SK-N-DZ (cell line): ENCODE measurements around the gene DCAF12L2. TPM values are rescaled to one million over a fixed set of nuclear protein-coding genes. Genes with fewer than 3 reads are reported as not detected.
"Not testable (repeated sequence)": the region's sequence is repeated elsewhere in the genome, so short reads cannot be mapped to it uniquely, and the experiment has no call there.

Source experiments
- DNase-seq: peaks from one replicate; pipeline ENCODE4 v3.0.0-alpha.2; 2015; ENCODE audit warnings: low spot score
- polyA plus RNA-seq, 2 experiments: library from polyadenylated mRNA; depleted of rRNA; stranded (reverse); fragments of >200 nt; gene quantifications; 2 replicates each; pipeline ENCODE4 v1.2.3, GENCODE V29; 2014

Gene DCAF12L2
- polyA plus RNA-seq (2014; cell fraction: cytosol; rRNA removed) = 0.44 TPM in 1 of 2 replicates, not detected in the other
- 0.43 TPM in 1 of 2 replicates, not detected in the other for polyA plus RNA-seq (2014; cell fraction: nucleus; rRNA removed)

- peak; percentile 7 for DNase-seq
Measured at GRCh38 chrX:126165721-126166461, at the start of gene DCAF12L2. TSS of gene DCAF12L2 (minus strand) at chrX:126166289. CDS start at chrX:126165924, 365 bp downstream.

GRCh38 chrX:126190888-126191287 lies 24.8 kb upstream of the DCAF12L2 start:
- not testable (repeated sequence) for DNase-seq

GRCh38 chrX:126177133-126177840 lies 11.2 kb upstream of the DCAF12L2 start:
- DNase-seq = no peak

GRCh38 chrX:126170720-126171119 lies 4.6 kb upstream of the DCAF12L2 start:
- DNase-seq = no peak

- no peak for DNase-seq
Measured at GRCh38 chrX:126167560-126167959, 1.5 kb upstream of the DCAF12L2 start.

- no peak for DNase-seq
Measured at GRCh38 chrX:126165401-126165720, 728 bp downstream of the DCAF12L2 start.

GRCh38 chrX:126164689-126165400 lies 1.2 kb downstream of the DCAF12L2 start:
- DNase-seq = no peak

GRCh38 chrX:126164226-126164625 lies 1.9 kb downstream of the DCAF12L2 start:
- no peak for DNase-seq

- DNase-seq = no peak
Measured at GRCh38 chrX:126141014-126141413, 25.1 kb downstream of the DCAF12L2 start.

GRCh38 chrX:126137899-126138298 lies 28.2 kb downstream of the DCAF12L2 start:
- DNase-seq = no peak

- no peak for DNase-seq
Measured at GRCh38 chrX:126124721-126125120, 41.4 kb downstream of the DCAF12L2 start.
